ENCODE data around the gene PAPPA.

- TF ChIP-seq EP300 (IDR thresholded peaks at IDR 0.05), result no peak
- TF ChIP-seq CTCF (IDR thresholded peaks at IDR 0.05), result no peak
These were observed 217.0 kb downstream of the PAPPA start for GRCh38 chr9:116370556-116370955.

Data from suprapubic skin (tissue), 3 donors.